ENCODE results near the gene IFITM5. TPM values are rescaled to one million over a fixed set of nuclear protein-coding genes. Genes with fewer than 3 reads are reported as not detected.
"Not testable (repeated sequence)": the region's sequence is repeated elsewhere in the genome, so short reads cannot be mapped to it uniquely, and the experiment has no call there.

IFITM5 gene
- total RNA-seq, 3 donors from 2014 or later: not detected

GRCh38 chr11:307766-308708 lies 8.7 kb upstream of the IFITM5 start, which contains the start of gene IFITM2:
IFITM2 (plus strand) TSS chr11:307816; CDS start chr11:308193, 377 bp downstream.
- peak within 1 kb of the TSS; percentile 70 to 98 for H3K27ac ChIP-seq
- not testable (repeated sequence) for H3K27me3 ChIP-seq, H3K36me3 ChIP-seq, H3K9me3 ChIP-seq, H3K4me1 ChIP-seq
- peak within 1 kb of the TSS; percentile 51 to 81 (median 57) for H3K4me3 ChIP-seq
- intact Hi-C loops (cut with DNase I; ENCODE audit: low total_unique reads): loop anchor here (10.0 kb wide), 1 partner anchor 147 kb away; the partner anchor contains the start of gene PTDSS2
- peak; percentile 55 for TF ChIP-seq POLR2A (IDR thresholded peaks at IDR 0.05)
- peak; percentile 59 to 91 (median 85) for TF ChIP-seq POLR2AphosphoS5 (IDR thresholded peaks at IDR 0.05)
- DNase-seq (ENCODE audit: low spot score in 2 of 2): peak in 1 of 2 donors; percentile 64

- intact Hi-C loops (cut with DNase I; ENCODE audit: low total_unique reads): loop anchor here (10.0 kb wide), 1 partner anchor 148 kb away; the partner anchor contains the start of gene PTDSS2
Measured at GRCh38 chr11:306645-307371, 7.5 kb upstream of the IFITM5 start.

GRCh38 chr11:305844-306211 lies 6.5 kb upstream of the IFITM5 start:
- Histone ChIP-seq H3K4me3 (no peak overlapping the region), H3K27ac (peak overlapping the region in 1 of 2 donors; percentile 98), H3K27me3 (no peaks in the 10 kb centered on the region), H3K4me1 (peaks cover 0 to 9% of the 10 kb centered on the region in 2 donors), H3K36me3 (no peaks in the 10 kb centered on the region), H3K9me3 (no peaks in the 10 kb centered on the region)
- intact Hi-C loops (cut with DNase I; ENCODE audit: low total_unique reads): loop anchor here (10.0 kb wide), 1 partner anchor 149 kb away; the partner anchor contains the start of gene PTDSS2
- TF ChIP-seq, protein P1, sequence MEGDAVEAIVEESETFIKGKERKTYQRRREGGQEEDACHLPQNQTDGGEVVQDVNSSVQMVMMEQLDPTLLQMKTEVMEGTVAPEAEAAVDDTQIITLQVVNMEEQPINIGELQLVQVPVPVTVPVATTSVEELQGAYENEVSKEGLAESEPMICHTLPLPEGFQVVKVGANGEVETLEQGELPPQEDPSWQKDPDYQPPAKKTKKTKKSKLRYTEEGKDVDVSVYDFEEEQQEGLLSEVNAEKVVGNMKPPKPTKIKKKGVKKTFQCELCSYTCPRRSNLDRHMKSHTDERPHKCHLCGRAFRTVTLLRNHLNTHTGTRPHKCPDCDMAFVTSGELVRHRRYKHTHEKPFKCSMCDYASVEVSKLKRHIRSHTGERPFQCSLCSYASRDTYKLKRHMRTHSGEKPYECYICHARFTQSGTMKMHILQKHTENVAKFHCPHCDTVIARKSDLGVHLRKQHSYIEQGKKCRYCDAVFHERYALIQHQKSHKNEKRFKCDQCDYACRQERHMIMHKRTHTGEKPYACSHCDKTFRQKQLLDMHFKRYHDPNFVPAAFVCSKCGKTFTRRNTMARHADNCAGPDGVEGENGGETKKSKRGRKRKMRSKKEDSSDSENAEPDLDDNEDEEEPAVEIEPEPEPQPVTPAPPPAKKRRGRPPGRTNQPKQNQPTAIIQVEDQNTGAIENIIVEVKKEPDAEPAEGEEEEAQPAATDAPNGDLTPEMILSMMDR (IDR thresholded peaks at IDR 0.05): no peak
- no peak for TF ChIP-seq POLR2AphosphoS5 (IDR thresholded peaks at IDR 0.05)
- no peak for DNase-seq (ENCODE audit: low spot score in 2 of 2)

More at GRCh38 chr11:306645-307371, 7.5 kb upstream of the IFITM5 start:
- Histone ChIP-seq H3K27me3 (no peaks in the 10 kb centered on the region), H3K36me3 (no peaks in the 10 kb centered on the region), H3K9me3 (no peaks in the 10 kb centered on the region), H3K27ac (peak overlapping the region; percentile 48 to 98), H3K4me3 (peak overlapping the region in 1 of 3 donors; percentile 81), H3K4me1 (peaks cover 0 to 9% of the 10 kb centered on the region in 2 donors)
- TF ChIP-seq, protein P1 (IDR thresholded peaks at IDR 0.05): no peak
- no peak for TF ChIP-seq POLR2AphosphoS5 (IDR thresholded peaks at IDR 0.05)
- no peak for TF ChIP-seq POLR2A (IDR thresholded peaks at IDR 0.05)
- no peak for DNase-seq (ENCODE audit: low spot score in 2 of 2)

DNA sequence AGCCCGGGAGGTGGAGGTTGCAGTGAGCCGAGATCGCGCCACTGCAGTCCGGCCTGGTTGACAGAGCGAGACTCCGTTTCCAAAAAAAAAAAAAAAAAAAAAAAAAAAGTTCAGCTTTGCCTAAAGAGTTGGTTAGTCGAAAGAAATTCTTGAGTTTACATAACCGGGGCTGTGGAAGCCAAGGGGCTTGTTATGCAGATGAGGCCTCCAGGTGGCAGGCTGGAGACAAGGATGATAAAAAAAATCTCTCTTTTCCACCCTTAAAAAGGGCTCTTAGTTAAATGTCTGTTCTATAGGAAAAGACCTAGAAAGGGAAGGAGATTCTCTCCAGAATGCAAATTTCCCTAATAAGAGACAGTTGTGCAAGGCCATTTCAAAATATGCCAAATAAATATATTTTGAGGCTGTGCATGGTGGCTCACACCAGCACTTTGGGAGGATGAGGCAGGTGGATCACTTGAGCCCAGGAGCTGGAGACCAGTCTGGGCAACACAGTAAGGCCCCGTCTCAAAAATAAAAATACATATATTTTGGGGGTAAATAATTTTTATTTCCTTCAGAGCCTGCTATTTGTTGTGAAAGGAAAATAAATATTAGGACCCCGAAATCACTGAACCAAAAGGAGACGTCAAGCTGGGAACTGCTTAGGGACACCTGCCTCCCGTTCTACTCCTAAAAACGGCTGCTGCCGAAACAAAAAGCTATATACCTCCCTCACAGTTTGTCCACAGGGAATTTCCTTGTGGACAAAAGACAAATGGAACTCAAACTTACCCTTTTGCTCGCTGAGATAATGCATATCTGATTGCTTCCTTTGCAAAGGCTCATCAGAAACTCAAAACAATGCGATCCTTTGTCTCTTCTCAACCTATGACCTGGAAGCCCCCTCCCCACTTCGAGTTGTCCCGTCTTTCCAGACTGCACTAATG lies 5.9 kb upstream of the IFITM5 start:
- DNase-seq (ENCODE audit: low spot score in 2 of 2): peak in 1 of 2 donors; percentile 60
- Histone ChIP-seq H3K27me3 (no peaks in the 10 kb centered on the region), H3K9me3 (no peaks in the 10 kb centered on the region), H3K36me3 (no peaks in the 10 kb centered on the region), H3K4me3 (no peak overlapping the region), H3K4me1 (peaks cover 0 to 9% of the 10 kb centered on the region in 2 donors), H3K27ac (peak overlapping the region in 1 of 2 donors; percentile 98)
- TF ChIP-seq POLR2A (IDR thresholded peaks at IDR 0.05) (no peak), POLR2AphosphoS5 (IDR thresholded peaks at IDR 0.05) (peak in 1 of 3 donors; percentile 29)
- TF ChIP-seq, protein P1 (IDR thresholded peaks at IDR 0.05): peak; percentile 17 to 79 (median 79)
- intact Hi-C loops (cut with DNase I; ENCODE audit: low total_unique reads): loop anchor here (10.0 kb wide), 1 partner anchor 150 kb away; the partner anchor contains the start of gene PTDSS2

Measured in breast epithelium (tissue), 4 donors.